ENCODE data around the gene SOX12. TPM values are rescaled to one million over a fixed set of nuclear protein-coding genes. Genes with fewer than 3 reads are reported as not detected.
"Not testable (repeated sequence)": the region's sequence is repeated elsewhere in the genome, so short reads cannot be mapped to it uniquely, and the experiment has no call there.

Gene SOX12
- total and polyA plus RNA-seq, 12 donors: 4.5 to 16.5 (median 9.7) TPM

GRCh38 chr20:330233-331149 lies 5.1 kb downstream of the SOX12 start:
- peak in 1 of 2 donors; percentile 59 for DNase-seq
- Histone ChIP-seq H3K4me3 (no peak overlapping the region), H3K27me3 (peaks cover 0 to 9% (median 0%) of the 10 kb centered on the region in 7 donors), H3K9me3 (no peaks in the 10 kb centered on the region), H3K36me3 (peaks cover 0 to 6% (median 0%) of the 10 kb centered on the region in 9 donors), H3K4me1 (peaks cover 3 to 43% (median 21%) of the 10 kb centered on the region in 9 donors), H3K27ac (peak overlapping the region in 2 of 10 donors; percentile 13 to 14)
- TF ChIP-seq, protein P1, sequence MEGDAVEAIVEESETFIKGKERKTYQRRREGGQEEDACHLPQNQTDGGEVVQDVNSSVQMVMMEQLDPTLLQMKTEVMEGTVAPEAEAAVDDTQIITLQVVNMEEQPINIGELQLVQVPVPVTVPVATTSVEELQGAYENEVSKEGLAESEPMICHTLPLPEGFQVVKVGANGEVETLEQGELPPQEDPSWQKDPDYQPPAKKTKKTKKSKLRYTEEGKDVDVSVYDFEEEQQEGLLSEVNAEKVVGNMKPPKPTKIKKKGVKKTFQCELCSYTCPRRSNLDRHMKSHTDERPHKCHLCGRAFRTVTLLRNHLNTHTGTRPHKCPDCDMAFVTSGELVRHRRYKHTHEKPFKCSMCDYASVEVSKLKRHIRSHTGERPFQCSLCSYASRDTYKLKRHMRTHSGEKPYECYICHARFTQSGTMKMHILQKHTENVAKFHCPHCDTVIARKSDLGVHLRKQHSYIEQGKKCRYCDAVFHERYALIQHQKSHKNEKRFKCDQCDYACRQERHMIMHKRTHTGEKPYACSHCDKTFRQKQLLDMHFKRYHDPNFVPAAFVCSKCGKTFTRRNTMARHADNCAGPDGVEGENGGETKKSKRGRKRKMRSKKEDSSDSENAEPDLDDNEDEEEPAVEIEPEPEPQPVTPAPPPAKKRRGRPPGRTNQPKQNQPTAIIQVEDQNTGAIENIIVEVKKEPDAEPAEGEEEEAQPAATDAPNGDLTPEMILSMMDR (IDR thresholded peaks at IDR 0.05): peak; percentile 66 to 90 (median 86)
- WGBS, 2 donors: 51 to 53% methylated on average over 16 of the region's 16 CpGs
- peak in 4 of 8 donors; percentile 12 to 27 (median 22) for ATAC-seq
- intact Hi-C loops (cut with DNase I): loop anchor here in 4 of 10 donors (2.0 to 10.0 kb wide), 5 partner anchors 16 to 123 kb away; partner anchors contain the start of gene NRSN2 (in 1 of the 4)

DNA sequence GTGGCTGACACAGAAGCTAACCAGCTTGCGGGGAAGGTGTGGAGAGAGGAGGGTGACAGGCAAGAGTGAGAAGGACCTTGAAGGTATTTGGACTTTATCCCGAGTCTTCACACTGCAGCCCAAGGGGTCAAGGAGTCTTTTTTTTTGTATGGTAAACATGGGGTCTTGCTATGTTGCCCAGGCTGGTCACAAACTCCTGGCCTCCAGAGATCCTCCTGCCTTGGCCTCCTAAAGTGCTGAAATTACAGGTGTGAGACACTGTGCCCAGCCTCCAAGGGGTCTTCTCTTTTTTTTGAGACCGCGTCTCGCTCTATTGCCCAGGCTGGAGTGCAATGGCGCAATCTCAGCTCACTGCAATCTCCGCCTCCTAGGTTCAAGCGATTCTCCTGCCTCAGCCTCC lies 9.2 kb downstream of the SOX12 start:
- TF ChIP-seq, protein P1 (IDR thresholded peaks at IDR 0.05): no peak
- no peak overlapping the region for H3K27ac ChIP-seq
- intact Hi-C loops (cut with DNase I): loop anchor here in 4 of 10 donors (5.0 to 10.0 kb wide), 4 partner anchors 60 to 127 kb away; no protein-coding TSS in a partner anchor
- H3K4me1 ChIP-seq: peaks cover 0 to 12% (median 8%) of the 10 kb centered on the region in 9 donors
- DNase-seq (no peak), ATAC-seq (no peak)
- H3K36me3 ChIP-seq: peaks cover 0 to 9% (median 0%) of the 10 kb centered on the region in 9 donors
- no peaks in the 10 kb centered on the region for H3K9me3 ChIP-seq
- H3K4me3 ChIP-seq: no peak overlapping the region
- 94 to 95% methylated on average over 8 of the region's 8 CpGs for WGBS, 2 donors
- H3K27me3 ChIP-seq: no peaks in the 10 kb centered on the region

GRCh38 chr20:336040-336439 lies 10.7 kb downstream of the SOX12 start:
- H3K27me3 ChIP-seq, DNase-seq, ATAC-seq, H3K27ac ChIP-seq, H3K36me3 ChIP-seq, H3K4me1 ChIP-seq, H3K9me3 ChIP-seq, H3K4me3 ChIP-seq: not testable (repeated sequence)
- intact Hi-C loops (cut with DNase I): loop anchor here in 2 of 10 donors (10.0 kb wide), 2 partner anchors 61 to 121 kb away; no protein-coding TSS in a partner anchor
- 88 to 90% methylated on average over 1 of the region's 1 CpG for WGBS, 2 donors

DNA sequence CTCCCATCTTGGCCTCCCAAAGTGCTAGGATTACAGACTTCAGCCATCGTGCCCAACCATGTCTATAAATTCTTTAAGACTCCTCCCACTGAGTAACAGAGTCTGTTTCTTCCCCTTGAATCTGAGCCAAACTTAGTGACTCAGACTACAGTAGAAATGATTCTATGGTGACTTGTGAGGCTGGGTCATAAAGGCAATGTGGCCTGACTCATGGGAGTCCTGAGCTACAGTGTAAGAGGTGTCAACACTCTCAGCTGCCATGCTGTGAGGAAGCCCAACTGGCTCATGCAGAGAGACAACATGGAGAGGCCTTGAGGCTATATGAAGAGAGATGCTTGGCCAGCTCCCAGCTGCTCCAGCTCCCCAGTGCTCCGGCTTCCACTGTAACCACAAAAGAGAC lies 16.3 kb downstream of the SOX12 start:
- intact Hi-C loops (cut with DNase I): no loop called here
- peaks cover 0 to 12% (median 9%) of the 10 kb centered on the region in 9 donors for H3K4me1 ChIP-seq
- WGBS, 2 donors: 65 to 71% methylated on average over 2 of the region's 2 CpGs
- TF ChIP-seq, protein P1 (IDR thresholded peaks at IDR 0.05): no peak
- H3K9me3 ChIP-seq: peaks cover 0 to 18% (median 3%) of the 10 kb centered on the region in 11 donors
- H3K27ac ChIP-seq: no peak overlapping the region
- peaks cover 0 to 4% (median 0%) of the 10 kb centered on the region in 9 donors for H3K36me3 ChIP-seq
- DNase-seq (no peak), ATAC-seq (peak in 1 of 8 donors; percentile 26)
- no peak overlapping the region for H3K4me3 ChIP-seq
- H3K27me3 ChIP-seq: no peaks in the 10 kb centered on the region
